T47D (cell line): ENCODE data around the gene RELCH.

Source experiments
- DNase-seq, 2 experiments: peaks; one replicate each; pipeline versions ENCODE4 v3.0.0 to v3.0.0-alpha.2; 2011 to 2012; ENCODE audit warnings: low read depth in 1 of 2, low spot score in 1 of 2
- JUND ChIP-seq: IDR thresholded peaks from 2 replicates; pipeline ENCODE4 v1.6.1; 2012; ENCODE audit warnings: low read depth
- in situ Hi-C: cut with HindIII; loops from 2 replicates; pipeline ENCODE4 v1.10.0; 2016; ENCODE audit warnings: low sequenced_read_pairs, low pct_unique_long_range_greater_than_20kb

Gene RELCH

DNA sequence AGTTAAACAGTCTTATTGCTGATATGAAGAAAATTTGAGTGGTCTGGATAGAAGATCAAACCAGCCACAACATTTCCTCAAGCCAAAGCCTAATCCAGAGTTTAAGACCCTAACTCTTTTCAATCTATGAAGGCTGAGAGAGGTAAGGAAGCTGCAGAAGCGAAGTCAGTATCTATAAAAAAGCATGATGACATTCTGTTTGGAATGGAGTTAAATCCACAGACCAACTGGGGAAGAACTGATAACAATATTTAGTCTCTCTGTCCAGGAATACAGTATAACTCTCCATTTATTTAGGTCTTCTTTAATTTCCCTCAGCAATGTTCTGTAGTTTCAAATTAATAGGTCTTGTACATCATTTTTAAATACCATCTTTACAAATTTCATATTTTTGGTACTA is 16.2 kb upstream of the RELCH start:
- DNase-seq = no peak

DNA sequence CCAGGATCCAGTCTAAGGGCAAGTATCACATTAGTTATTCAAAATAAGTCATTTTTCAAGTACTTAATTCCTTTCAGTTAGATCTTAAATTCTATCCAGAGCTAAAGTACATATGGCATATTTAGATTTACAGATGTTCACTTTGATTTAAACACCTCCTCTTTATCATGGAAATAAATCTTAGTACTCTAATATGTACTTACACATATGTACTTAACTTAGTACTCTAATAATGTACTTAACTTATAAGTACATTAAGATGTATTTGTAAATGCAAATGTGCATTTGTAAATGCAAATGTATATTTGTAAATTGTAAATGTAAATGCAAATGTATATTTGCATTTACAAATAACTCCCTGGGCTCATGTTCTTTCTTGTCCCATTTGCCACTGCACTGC is 14.8 kb upstream of the RELCH start:
- no peak for DNase-seq
- in situ Hi-C loops = no loop called here
- TF ChIP-seq JUND = no peak

More for the DNA sequence above, 16.2 kb upstream of the RELCH start:
- no peak for TF ChIP-seq JUND
- in situ Hi-C loops = no loop called here

DNA sequence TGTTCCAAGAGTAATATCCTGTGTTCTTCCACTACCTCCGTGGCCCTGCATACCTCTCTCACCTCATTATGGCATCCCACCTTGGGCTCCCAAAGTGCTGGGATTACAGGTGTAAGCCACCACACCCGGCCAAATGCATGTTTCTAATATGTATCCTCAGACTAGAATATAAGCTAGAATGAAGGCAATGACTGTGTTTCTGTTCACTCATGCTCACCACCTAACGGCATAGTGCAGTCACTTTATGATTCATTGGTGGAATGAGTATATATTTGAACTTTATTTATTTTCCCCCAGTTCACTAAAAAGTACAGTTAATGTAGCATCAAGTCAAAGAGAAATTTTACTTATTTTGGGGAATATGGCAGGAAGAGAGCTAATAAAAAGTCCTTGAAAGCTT is 11.5 kb upstream of the RELCH start:
- DNase-seq = no peak
- no peak for TF ChIP-seq JUND
- in situ Hi-C loops = no loop called here

DNA sequence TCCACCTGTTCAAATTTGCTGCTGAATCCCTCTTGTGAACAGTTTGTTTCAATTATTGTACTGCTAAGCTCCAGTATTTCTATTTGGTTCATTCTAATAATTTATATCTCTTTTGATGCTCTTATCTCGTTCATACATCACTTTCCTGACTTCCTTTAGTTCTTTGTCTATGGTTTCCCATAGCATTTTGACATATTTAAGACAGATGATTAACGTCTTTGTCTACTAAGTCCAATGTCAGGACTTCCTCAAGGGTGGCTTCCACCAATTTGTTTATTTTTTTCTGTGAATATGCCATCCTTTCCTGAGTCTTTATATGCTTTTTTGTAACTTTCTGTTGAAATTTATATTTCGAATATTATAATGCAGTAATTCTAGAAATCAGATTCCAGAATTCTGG is 9.8 kb upstream of the RELCH start:
- TF ChIP-seq JUND = no peak
- in situ Hi-C loops = no loop called here

DNA sequence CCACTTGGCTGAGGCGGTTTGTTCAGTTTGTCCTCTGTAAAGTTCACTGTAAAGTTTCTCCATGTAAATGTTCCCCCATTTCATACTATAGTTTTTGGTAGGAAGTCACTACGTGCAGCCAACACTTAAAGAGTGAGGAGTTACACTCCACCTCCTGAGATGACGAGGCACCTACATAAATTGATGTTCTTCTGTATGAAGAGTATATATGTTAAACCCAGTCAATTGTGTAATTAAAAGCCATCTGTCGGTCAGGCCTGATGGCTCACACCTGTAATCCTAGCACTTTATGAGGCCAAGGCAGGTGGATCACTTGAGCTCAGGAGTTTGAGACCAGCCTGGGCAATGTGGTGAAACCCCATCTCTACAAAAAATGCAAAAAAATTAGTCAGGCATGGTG is 7.8 kb upstream of the RELCH start:
- in situ Hi-C loops = no loop called here
- DNase-seq = no peak
- TF ChIP-seq JUND = no peak

More for the DNA sequence above, 9.8 kb upstream of the RELCH start:
- no peak for DNase-seq

DNA sequence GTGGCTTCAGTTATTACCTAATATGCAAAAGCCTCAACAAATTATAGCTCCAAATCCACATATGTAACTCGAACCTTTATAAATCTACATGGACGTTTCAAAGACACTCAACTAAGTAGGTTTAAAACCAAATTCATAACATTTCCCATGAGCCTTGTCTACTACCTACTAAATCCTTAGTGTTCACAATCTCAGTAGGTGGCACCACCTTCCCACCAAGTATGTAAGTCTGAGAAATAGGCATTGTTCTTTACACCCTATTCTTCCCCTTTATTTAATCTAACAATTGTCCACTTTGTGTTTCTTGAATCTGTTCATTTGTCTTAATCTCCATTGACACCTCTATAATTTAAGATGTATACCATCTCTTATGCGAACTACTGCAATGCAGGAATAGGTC is 4.8 kb upstream of the RELCH start:
- in situ Hi-C loops = no loop called here
- DNase-seq = no peak
- no peak for TF ChIP-seq JUND

DNA sequence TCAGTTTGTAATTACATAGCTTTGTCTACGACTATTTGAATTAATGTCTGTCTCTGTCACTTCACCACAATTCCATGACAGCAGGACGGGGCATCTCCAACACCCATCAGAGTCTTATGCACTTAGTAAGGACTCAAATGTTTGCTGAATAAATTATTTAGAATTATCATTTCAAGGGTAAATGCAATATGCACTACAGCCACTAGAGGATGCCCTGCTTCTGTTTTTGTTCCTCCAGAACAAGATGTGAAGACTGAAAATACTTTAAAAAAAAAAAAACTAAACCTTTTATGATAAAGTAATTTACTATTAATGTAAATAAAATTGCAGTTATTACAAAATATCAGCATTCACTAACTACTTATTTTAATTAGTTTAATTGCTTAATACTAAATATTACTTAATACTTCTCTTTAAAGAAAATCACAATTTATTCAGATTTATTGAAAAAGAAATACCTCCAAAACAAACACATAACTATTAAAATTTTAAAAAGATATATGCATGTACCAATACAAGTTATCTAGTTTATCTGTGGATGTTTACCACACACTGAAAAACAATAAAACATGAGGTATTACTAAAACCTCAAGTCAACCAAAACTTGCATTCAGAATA is 3.4 kb upstream of the RELCH start:
- TF ChIP-seq JUND = no peak
- DNase-seq = peak; percentile 4 to 51
- in situ Hi-C loops = no loop called here

DNA sequence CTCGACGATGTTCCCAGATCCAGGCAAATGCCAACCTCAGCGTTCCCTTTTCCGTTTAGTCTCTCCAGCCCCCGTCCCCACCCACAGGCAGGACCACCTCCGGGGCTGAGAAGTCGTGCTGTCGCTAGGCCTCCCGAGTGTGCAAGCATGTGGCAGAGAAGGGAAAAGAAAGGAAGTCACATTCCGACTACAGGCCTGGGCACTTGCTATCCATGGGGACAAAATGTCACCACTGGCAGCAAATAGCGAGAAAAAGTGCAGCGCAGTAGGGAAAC is 619 bp upstream of the RELCH start:
- TF ChIP-seq JUND = no peak
- no peak for DNase-seq
- in situ Hi-C loops = no loop called here

DNA sequence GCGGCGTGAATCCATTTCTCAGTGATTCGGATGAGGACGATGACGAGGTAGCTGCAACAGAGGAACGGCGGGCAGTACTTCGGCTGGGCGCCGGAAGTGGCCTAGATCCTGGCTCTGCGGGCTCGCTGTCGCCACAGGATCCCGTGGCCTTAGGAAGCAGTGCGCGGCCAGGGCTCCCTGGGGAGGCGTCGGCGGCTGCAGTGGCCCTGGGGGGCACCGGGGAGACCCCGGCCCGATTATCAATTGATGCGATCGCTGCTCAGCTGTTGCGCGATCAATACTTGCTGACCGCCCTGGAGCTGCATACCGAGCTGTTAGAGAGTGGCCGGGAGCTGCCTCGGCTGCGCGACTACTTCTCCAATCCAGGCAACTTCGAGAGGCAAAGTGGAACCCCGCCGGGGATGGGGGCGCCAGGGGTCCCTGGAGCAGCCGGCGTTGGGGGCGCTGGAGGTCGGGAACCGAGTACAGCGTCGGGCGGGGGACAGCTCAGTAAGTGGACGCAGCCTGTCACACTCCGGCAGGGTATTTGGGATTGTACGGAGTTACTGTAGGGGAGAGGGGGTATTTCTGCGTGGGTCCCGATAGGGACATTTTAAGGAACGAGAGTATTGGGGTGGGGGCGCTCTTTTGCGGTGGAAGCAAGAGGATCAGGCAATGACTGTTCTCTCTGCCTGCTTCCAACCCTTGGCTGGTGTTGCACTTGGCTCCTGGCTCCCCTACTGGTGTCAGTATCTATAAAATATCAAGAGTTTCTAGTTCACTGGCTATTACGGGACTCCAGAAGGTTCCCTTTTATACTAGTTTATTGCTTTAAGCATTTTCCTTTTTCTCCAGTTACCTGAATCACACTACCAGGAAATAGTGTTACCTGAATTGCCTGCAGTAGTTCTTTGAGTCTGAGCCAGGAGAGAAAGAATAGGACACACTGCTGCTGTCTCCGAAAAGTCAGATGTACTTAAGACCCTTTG is 772 bp downstream of the RELCH start:
- DNase-seq = peak; percentile 4 to 9
- in situ Hi-C loops = no loop called here
- no peak for TF ChIP-seq JUND

DNA sequence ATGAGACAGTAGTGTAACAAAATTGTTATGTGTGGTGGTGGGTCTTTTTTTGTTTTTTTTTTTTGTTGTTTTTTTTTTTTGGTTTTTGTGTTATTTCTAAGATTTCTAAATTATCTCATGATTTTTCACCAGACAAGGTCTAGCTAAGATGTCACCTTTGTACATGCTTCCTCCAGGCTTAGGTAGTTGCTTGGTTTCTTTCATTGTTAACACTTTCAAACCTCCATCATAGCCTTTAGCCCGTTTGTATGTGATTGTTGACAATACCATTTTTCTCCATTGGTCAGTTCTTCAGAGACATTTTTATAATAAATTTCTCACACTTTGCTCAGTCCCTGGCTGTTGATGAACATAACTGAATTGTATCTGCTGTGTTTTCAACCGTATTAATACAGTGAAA is 2.2 kb downstream of the RELCH start:
- DNase-seq = no peak
- no peak for TF ChIP-seq JUND
- in situ Hi-C loops = no loop called here

DNA sequence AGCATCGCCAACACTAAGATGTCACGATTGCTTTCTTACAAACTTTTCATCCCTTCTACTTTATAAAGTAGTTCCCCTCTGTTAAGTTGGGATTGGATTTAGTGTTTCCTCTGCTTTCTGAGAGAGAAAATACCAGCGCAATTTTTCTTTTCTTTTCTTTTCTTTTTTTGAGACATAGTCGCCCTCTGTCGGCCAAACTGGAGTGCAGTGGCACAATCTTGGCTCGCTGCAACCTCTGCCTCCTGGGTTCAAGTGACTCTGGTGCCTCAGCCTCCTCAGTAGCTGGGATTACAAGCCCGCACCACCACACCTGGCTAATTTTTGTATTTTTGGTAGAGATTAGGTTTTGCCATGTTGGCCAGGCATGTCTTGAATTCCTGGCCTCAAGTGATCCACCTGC is 9.0 kb downstream of the RELCH start:
- TF ChIP-seq JUND = no peak
- in situ Hi-C loops = no loop called here
- DNase-seq = no peak

DNA sequence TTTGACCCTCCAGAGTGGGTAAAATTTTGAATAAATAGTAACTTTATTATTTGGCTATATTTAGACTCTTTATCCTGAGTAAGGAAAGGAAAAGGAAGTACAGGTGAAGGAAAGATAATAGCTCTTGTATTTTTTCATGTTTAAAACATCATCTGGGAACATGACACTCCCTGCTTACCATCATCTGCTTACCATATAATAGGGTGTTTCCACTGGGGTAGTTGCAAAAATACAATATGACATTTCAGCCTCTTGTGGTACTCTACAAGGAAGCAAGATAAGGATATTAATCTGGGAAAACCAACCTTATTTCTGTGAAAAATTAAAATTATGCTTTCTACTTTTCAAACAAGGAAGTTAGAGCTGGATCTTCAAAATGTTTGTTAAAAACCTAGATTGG is 9.9 kb downstream of the RELCH start:
- in situ Hi-C loops = no loop called here
- no peak for TF ChIP-seq JUND
- DNase-seq = no peak

DNA sequence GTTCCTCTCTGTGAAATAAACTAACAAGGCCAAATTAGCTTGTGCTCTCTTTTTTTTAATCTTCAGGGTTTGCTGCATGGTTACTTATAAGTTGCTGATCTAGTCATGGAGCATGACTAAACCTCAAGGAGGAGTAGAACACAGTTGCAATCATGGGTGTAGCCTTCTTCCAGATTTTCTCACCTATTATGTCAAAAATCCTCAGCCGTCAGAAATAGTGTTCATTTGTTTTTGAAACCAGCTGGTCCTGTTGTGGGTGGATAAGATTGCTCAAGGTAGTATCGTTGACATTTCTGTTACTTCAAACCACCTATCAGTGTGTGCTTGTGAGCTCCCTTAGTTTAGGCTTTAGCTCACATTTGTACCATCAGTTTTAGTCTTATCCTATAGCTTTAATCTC is 11.2 kb downstream of the RELCH start:
- DNase-seq = no peak
- in situ Hi-C loops = no loop called here
- TF ChIP-seq JUND = no peak

DNA sequence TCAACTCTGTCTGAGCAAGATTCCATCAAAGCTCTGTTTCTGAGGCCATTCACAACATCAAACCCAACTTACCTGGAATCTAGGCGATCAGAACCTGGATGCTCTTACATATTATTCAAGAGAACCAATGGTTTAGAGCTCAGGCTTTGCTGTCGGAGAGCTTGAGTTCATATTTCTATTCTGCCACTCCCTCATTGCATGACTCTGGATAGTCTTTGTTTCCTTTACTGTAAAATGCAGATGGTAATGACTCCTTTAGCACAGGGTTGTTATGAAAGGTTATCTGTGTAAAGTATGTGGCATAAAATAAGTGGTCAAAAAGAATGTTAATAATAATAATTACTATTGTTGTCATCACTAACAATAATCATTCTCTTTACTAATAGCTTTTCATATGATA is 12.6 kb downstream of the RELCH start:
- TF ChIP-seq JUND = no peak
- in situ Hi-C loops = no loop called here

More for the DNA sequence above, 12.6 kb downstream of the RELCH start:
- DNase-seq = no peak
